Measurements from ENCODE around the gene AGAP2. TPM values are rescaled to one million over a fixed set of nuclear protein-coding genes. Genes with fewer than 3 reads are reported as not detected.

AGAP2 gene
- total RNA-seq, 1 experiment from 2014 or later, result 2.0 TPM

DNA sequence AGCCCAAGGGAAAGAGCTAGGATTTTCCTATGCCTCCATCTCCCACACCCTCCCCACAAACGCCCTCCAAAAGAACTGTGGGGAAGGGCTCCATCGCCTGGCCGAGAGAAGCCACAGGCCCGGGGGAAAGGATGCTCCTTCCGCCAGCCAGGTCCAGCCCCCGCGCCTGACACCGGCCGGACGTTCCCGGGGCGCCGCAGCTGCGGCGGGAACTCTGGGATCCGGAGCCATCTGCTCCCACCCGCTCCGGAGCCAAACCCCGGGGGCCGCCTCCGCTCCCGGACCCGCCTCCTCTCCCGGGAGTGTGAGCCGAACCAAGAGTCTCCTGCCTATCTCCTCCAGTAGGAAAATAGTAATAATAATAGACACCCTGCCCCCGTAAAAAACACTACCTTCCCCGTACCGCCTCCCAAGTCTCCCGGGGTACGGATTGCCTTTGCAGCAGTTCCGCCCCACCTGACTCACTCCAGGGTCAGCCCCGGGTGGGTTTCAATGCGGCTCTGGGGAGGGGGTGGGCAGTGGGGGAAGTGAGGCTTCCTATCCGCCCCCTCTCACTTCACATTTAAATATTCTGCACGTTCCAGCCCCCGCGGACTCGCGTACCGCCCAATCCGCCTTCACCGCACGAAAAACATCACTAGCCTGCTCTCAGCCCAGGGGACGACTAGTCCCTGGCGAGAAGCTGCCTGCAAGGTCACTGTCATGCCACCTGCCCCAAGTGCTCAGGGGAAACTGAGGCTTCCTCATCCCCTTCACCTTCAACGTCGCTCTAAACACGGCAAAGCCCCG is 2.4 kb downstream of the AGAP2 start (continued):
- no peak for TF ChIP-seq ZSCAN18 (CRISPR knock-in tag; IDR thresholded peaks at IDR 0.05)
- 0 out of 2 replicates have a peak, but pooled peaks have one; percentile 33 for TF ChIP-seq E2F5 (CRISPR knock-in tag; IDR thresholded peaks at IDR 0.05)
- TF ChIP-seq NR3C1 (CRISPR knock-in tag; conservative IDR thresholded peaks at IDR 0.05; ENCODE audit: low read depth), result no peak
- TF ChIP-seq SMAD3 (CRISPR knock-in tag; IDR thresholded peaks at IDR 0.05; ENCODE audit: borderline replicate concordance), result no peak
- TF ChIP-seq, protein P1, sequence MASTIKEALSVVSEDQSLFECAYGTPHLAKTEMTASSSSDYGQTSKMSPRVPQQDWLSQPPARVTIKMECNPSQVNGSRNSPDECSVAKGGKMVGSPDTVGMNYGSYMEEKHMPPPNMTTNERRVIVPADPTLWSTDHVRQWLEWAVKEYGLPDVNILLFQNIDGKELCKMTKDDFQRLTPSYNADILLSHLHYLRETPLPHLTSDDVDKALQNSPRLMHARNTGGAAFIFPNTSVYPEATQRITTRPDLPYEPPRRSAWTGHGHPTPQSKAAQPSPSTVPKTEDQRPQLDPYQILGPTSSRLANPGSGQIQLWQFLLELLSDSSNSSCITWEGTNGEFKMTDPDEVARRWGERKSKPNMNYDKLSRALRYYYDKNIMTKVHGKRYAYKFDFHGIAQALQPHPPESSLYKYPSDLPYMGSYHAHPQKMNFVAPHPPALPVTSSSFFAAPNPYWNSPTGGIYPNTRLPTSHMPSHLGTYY (CRISPR knock-in tag; IDR thresholded peaks at IDR 0.05), result no peak
- no peak for TF ChIP-seq ZNF423 (CRISPR knock-in tag; IDR thresholded peaks at IDR 0.05)
- 0 out of 2 replicates have a peak, but pooled peaks have one; percentile 28 for TF ChIP-seq ZNF232 (CRISPR knock-in tag; IDR thresholded peaks at IDR 0.05)
- TF ChIP-seq, protein P2, sequence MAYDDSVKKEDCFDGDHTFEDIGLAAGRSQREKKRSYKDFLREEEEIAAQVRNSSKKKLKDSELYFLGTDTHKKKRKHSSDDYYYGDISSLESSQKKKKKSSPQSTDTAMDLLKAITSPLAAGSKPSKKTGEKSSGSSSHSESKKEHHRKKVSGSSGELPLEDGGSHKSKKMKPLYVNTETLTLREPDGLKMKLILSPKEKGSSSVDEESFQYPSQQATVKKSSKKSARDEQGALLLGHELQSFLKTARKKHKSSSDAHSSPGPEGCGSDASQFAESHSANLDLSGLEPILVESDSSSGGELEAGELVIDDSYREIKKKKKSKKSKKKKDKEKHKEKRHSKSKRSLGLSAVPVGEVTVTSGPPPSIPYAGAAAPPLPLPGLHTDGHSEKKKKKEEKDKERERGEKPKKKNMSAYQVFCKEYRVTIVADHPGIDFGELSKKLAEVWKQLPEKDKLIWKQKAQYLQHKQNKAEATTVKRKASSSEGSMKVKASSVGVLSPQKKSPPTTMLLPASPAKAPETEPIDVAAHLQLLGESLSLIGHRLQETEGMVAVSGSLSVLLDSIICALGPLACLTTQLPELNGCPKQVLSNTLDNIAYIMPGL (CRISPR knock-in tag; IDR thresholded peaks at IDR 0.05), result peak; percentile 58; the same call in 1 of the 2 replicates
- no peak for TF ChIP-seq FOXK1 (CRISPR knock-in tag; IDR thresholded peaks at IDR 0.05)
- no peak for TF ChIP-seq RORB (CRISPR knock-in tag; IDR thresholded peaks at IDR 0.05)
- TF ChIP-seq, protein P3, sequence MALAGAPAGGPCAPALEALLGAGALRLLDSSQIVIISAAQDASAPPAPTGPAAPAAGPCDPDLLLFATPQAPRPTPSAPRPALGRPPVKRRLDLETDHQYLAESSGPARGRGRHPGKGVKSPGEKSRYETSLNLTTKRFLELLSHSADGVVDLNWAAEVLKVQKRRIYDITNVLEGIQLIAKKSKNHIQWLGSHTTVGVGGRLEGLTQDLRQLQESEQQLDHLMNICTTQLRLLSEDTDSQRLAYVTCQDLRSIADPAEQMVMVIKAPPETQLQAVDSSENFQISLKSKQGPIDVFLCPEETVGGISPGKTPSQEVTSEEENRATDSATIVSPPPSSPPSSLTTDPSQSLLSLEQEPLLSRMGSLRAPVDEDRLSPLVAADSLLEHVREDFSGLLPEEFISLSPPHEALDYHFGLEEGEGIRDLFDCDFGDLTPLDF (CRISPR knock-in tag; IDR thresholded peaks at IDR 0.05), result no peak
- TF ChIP-seq EMX1 (CRISPR knock-in tag; IDR thresholded peaks at IDR 0.05), result no peak
- TF ChIP-seq USF2 (CRISPR knock-in tag; IDR thresholded peaks at IDR 0.05), result 0 out of 2 replicates have a peak, but pooled peaks have one; percentile 27
- TF ChIP-seq, protein P4, sequence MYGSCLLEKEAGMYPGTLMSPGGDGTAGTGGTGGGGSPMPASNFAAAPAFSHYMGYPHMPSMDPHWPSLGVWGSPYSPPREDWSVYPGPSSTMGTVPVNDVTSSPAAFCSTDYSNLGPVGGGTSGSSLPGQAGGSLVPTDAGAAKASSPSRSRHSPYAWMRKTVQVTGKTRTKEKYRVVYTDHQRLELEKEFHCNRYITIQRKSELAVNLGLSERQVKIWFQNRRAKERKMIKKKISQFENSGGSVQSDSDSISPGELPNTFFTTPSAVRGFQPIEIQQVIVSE (CRISPR knock-in tag; IDR thresholded peaks at IDR 0.05; ENCODE audit: borderline replicate concordance), result no peak

DNA sequence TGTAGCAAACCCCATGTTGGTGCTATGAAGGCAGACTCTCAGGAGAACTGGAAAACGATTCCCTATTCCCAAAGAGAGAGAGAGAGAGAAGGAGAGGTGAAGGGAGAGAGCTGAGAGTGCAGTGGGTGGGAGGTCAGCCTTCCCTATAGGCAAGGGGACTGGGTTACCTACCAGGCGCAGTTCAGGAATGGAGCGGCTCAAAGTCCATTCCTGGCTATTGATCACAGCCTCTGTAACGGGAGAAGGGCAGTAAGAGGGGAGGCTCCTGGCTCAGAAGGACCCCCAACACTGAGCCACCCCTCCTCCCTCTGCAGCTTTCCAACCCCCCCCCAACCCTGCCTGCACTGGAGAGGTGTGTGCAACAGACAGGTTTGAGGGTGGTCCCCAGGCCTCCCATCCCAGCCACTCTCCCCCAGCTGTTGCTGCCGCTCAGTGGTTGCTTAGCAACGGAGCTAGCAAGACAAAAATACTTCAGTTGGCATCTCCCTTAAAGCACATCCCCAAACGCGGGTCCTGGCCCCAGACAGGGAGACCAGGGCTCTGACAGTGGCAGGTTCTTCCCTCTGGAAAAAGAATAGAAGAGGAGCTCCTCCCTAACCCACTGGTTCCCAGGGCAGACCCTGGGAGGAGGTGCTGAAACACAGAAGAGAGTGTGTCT is 3.2 kb downstream of the AGAP2 start:
- Mint-ChIP-seq H3K27me3 (ENCODE audit: low read depth) (peaks cover 95% of the 10 kb centered on the region), H3K9me3 (no peaks in the 10 kb centered on the region), H3K4me3 (peak overlapping the region; percentile 75), H3K36me3 (no peaks in the 10 kb centered on the region), H3K4me1 (peaks cover 25% of the 10 kb centered on the region), H3K27ac (no peak overlapping the region)
- ATAC-seq, result no peak
- ChIA-PET CTCF (interaction anchor here (0.7 to 6.6 kb wide), 23 partner anchors 10 to 276 kb away, joined by 3 to 146 read pairs (median 5); partner anchors contain the start of genes ARHGEF25, B4GALNT1, CYP27B1 and DCTN2), POLR2A (interaction anchor here (0.7 to 2.2 kb wide), 5 partner anchors 9 to 152 kb away, joined by 3 to 12 read pairs (median 3); partner anchors contain the start of gene TSPAN31)
- DNase-seq (ENCODE audit: low spot score), result no peak
- TF ChIP-seq ZNF416 (CRISPR knock-in tag; IDR thresholded peaks at IDR 0.05), result no peak
- no peak for TF ChIP-seq ZNF425 (CRISPR knock-in tag; conservative IDR thresholded peaks at IDR 0.05)
- TF ChIP-seq ESRRA (CRISPR knock-in tag; IDR thresholded peaks at IDR 0.05; ENCODE audit: borderline replicate concordance), result no peak
- no peak for TF ChIP-seq ZNF317 (CRISPR knock-in tag; IDR thresholded peaks at IDR 0.05; ENCODE audit: borderline replicate concordance, low read depth)
- no peak for TF ChIP-seq CREB1 (CRISPR knock-in tag; IDR thresholded peaks at IDR 0.05)
- no peak for TF ChIP-seq ZNF671 (CRISPR knock-in tag; IDR thresholded peaks at IDR 0.05)
- TF ChIP-seq SMAD3 (CRISPR knock-in tag; IDR thresholded peaks at IDR 0.05; ENCODE audit: borderline replicate concordance), result no peak
